H9 (cell line): ENCODE measurements around the gene CEP63. TPM values are rescaled to one million over a fixed set of nuclear protein-coding genes. Genes with fewer than 3 reads are reported as not detected.

Experiments
- DNase-seq: peaks from one replicate; pipeline ENCODE4 v3.0.0-alpha.2; 2017
- H2AFZ ChIP-seq: one replicate; pipeline ENCODE4 v1.6.1; 2013; ENCODE audit warnings: mild to moderate bottlenecking, low read length, control low read depth, moderate library complexity
- H2AK5ac ChIP-seq: 2 replicates; pipeline ENCODE4 v1.6.1; 2013; ENCODE audit warnings: low read length, control low read depth, mixed read lengths; ENCODE audit not compliant: insufficient read length
- H2BK120ac ChIP-seq: one replicate; pipeline ENCODE4 v1.6.1; 2013; ENCODE audit warnings: low read depth, mild to moderate bottlenecking, low read length, control low read depth, inconsistent platforms; ENCODE audit not compliant: poor library complexity, severe bottlenecking
- H2BK12ac ChIP-seq: 2 replicates; pipeline ENCODE4 v1.6.1; 2013; ENCODE audit warnings: low read length, control low read depth, mixed read lengths, low read depth; ENCODE audit not compliant: insufficient read length
- H2BK15ac ChIP-seq: 2 replicates; pipeline ENCODE4 v1.6.1; 2013; ENCODE audit warnings: low read depth, low read length, control low read depth
- H2BK20ac ChIP-seq: one replicate; pipeline ENCODE4 v1.6.1; 2013; ENCODE audit warnings: low read depth, mild to moderate bottlenecking, low read length, control low read depth, inconsistent platforms; ENCODE audit not compliant: poor library complexity, severe bottlenecking
- H2BK5ac ChIP-seq: 2 replicates; pipeline ENCODE4 v1.6.1; 2013; ENCODE audit warnings: low read length, control low read depth, mixed read lengths; ENCODE audit not compliant: insufficient read length
- H3K14ac ChIP-seq: 2 replicates; pipeline ENCODE4 v1.6.1; 2013; ENCODE audit warnings: low read length, control low read depth; ENCODE audit not compliant: insufficient read depth
- H3K18ac ChIP-seq: 2 replicates; pipeline ENCODE4 v1.6.1; 2013; ENCODE audit warnings: low read depth, mild to moderate bottlenecking, mixed read lengths, low read length, control low read depth; ENCODE audit not compliant: insufficient read length
- H3K23ac ChIP-seq: 2 replicates; pipeline ENCODE4 v1.6.1; 2013; ENCODE audit warnings: low read length, control low read depth, mixed read lengths, low read depth; ENCODE audit not compliant: insufficient read length
- H3K23me2 ChIP-seq: 2 replicates; pipeline ENCODE4 v1.6.1; 2013; ENCODE audit warnings: low read depth, mild to moderate bottlenecking, mixed read lengths, low read length, control low read depth; ENCODE audit not compliant: insufficient read length, poor library complexity, severe bottlenecking
- H3K27ac ChIP-seq: 2 replicates; pipeline ENCODE4 v1.5.1; 2013; ENCODE audit warnings: low read length, control low read depth, mixed read lengths, low read depth; ENCODE audit not compliant: insufficient read length
- H3K27me3 ChIP-seq: 2 replicates; pipeline ENCODE4 v1.6.1; 2013; ENCODE audit warnings: low read length, control low read depth, inconsistent platforms; ENCODE audit not compliant: insufficient read depth
- H3K4ac ChIP-seq: 2 replicates; pipeline ENCODE4 v1.6.1; 2013; ENCODE audit warnings: low read depth, mild to moderate bottlenecking, control low read depth, inconsistent platforms, low read length, moderate library complexity
- H3K4me1 ChIP-seq: 2 replicates; pipeline ENCODE4 v1.6.1; 2013; ENCODE audit warnings: low read length, control low read depth, inconsistent platforms; ENCODE audit not compliant: insufficient read depth
- H3K4me2 ChIP-seq: 2 replicates; pipeline ENCODE4 v1.6.1; 2013; ENCODE audit warnings: low read length, control low read depth, mixed read lengths; ENCODE audit not compliant: insufficient read length, insufficient read depth
- H3K56ac ChIP-seq: 2 replicates; pipeline ENCODE4 v1.6.1; 2013; ENCODE audit warnings: low read depth, mild to moderate bottlenecking, mixed read lengths, low read length, control low read depth; ENCODE audit not compliant: insufficient read length
- H3K79me1 ChIP-seq: 2 replicates; pipeline ENCODE4 v1.6.1; 2013; ENCODE audit warnings: low read depth, mild to moderate bottlenecking, moderate library complexity, low read length, control low read depth, inconsistent platforms; ENCODE audit not compliant: insufficient read depth, poor library complexity, severe bottlenecking
- H3K79me2 ChIP-seq: 2 replicates; pipeline ENCODE4 v1.6.1; 2013; ENCODE audit warnings: low read length, control low read depth, inconsistent platforms; ENCODE audit not compliant: insufficient read depth
- H3K9ac ChIP-seq: 2 replicates; pipeline ENCODE4 v1.6.1; 2013; ENCODE audit warnings: low read length, control low read depth, mixed read lengths; ENCODE audit not compliant: insufficient read length; ENCODE audit errors: extremely low read depth
- H3K9me3 ChIP-seq: one replicate; pipeline ENCODE4 v1.6.1; 2013; ENCODE audit warnings: low read depth, low read length, inconsistent platforms; ENCODE audit not compliant: control insufficient read depth
- H3T11ph ChIP-seq: one replicate; pipeline ENCODE4 v1.6.1; 2013; ENCODE audit warnings: mild to moderate bottlenecking, low read length, control low read depth, inconsistent platforms
- H4K20me1 ChIP-seq: one replicate; pipeline ENCODE4 v1.6.1; 2013; ENCODE audit not compliant: control insufficient read depth, insufficient read length, insufficient read depth
- H4K5ac ChIP-seq: 2 replicates; pipeline ENCODE4 v1.6.1; 2013; ENCODE audit warnings: low read depth, mild to moderate bottlenecking, mixed read lengths, low read length, control low read depth; ENCODE audit not compliant: insufficient read length
- H4K8ac ChIP-seq: replicated peaks from 2 replicates; pipeline ENCODE4 v1.6.1; 2013; ENCODE audit warnings: low read length, control low read depth, mixed read lengths, low read depth; ENCODE audit not compliant: insufficient read length
- H4K91ac ChIP-seq: 2 replicates; pipeline ENCODE4 v1.6.1; 2013; ENCODE audit warnings: low read depth, mild to moderate bottlenecking, moderate library complexity, mixed read lengths, low read length, control low read depth; ENCODE audit not compliant: insufficient read length
- H3K27ac Mint-ChIP-seq, 3 experiments: 2 replicates in 2 of 3; 3 replicates in 1 of 3; pipeline ENCODE4 v1.8.0; 2020 to 2021; ENCODE audit warnings: mixed read lengths in 3 of 3, mild to moderate bottlenecking in 1 of 3, moderate library complexity in 1 of 3
- H3K27me3 Mint-ChIP-seq: 2 replicates; pipeline ENCODE4 v1.8.0; 2021; ENCODE audit warnings: low read depth, mild to moderate bottlenecking, moderate library complexity, mixed read lengths
- H3K36me3 Mint-ChIP-seq, 3 experiments: 2 replicates in 2 of 3; 3 replicates in 1 of 3; pipeline ENCODE4 v1.8.0; 2020 to 2021; ENCODE audit warnings: low read depth in 3 of 3, mixed read lengths in 3 of 3; ENCODE audit not compliant: insufficient read depth in 1 of 3
- H3K4me1 Mint-ChIP-seq, 2 experiments: 2 replicates each; pipeline ENCODE4 v1.8.0; 2020; ENCODE audit warnings: mixed read lengths in 2 of 2
- H3K4me3 Mint-ChIP-seq, 2 experiments: 2 replicates in 1 of 2; 3 replicates in 1 of 2; pipeline ENCODE4 v1.8.0; 2020 to 2021; ENCODE audit warnings: mild to moderate bottlenecking in 2 of 2, mixed read lengths in 2 of 2, moderate library complexity in 1 of 2
- H3K9me3 Mint-ChIP-seq, 2 experiments: 2 replicates in 1 of 2; 3 replicates in 1 of 2; pipeline ENCODE4 v1.8.0; 2020; ENCODE audit warnings: mild to moderate bottlenecking in 2 of 2, mixed read lengths in 2 of 2, moderate library complexity in 1 of 2
- WGBS: extraction: QIAGEN DNeasy Blood & Tissue Kit; methylation state at CpG from one replicate; pipeline ENCODE4 v1.1.7; 2013; ENCODE audit warnings: missing lambda C conversion rate, low lambda C conversion rate, mixed read lengths; ENCODE audit not compliant: insufficient read length; ENCODE audit errors: extremely low coverage; 5-methylcytosine and 5-hydroxymethylcytosine counted together
- total RNA-seq: library from RNA; stranded (reverse); gene quantifications from 2 replicates; pipeline ENCODE4 v1.2.1, GENCODE V29; 2021
- TF ChIP-seq, protein P1 (sequence below): fragments of 200-600 bp; sonication (generic); conservative IDR thresholded peaks from 3 replicates; pipeline ENCODE4 v1.8.0; 2021; ENCODE audit warnings: antibody characterized with exemption, mild to moderate bottlenecking

The CEP63 gene
- total RNA-seq, 1 experiment from 2014 or later: 16.2 TPM

DNA sequence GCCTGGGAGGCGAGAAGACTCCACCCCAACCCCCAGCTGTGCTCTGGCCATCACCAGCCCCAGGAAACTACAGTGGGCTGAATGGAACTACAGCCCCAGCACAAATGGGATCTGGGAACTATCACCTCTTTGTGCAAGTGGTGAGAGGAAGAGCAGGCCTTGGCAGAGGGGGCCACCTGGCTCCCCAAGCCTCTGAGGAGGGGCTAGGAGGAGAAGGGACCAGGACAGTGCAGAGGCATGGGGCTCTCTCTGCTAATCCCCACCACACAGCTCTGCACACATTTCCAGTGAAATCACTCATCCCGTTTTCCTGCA, 133.4 kb downstream of the CEP63 start:
- Mint-ChIP-seq H3K27me3 (peaks cover 6% of the 10 kb centered on the region), H3K4me3 (no peak overlapping the region), H3K9me3 (no peaks in the 10 kb centered on the region), H3K4me1 (peaks cover 7 to 12% of the 10 kb centered on the region in 2 experiments; a peak in 2 of 4 replicates), H3K36me3 (no peaks in the 10 kb centered on the region), H3K27ac (no peak overlapping the region)
- H3T11ph ChIP-seq: no peak overlapping the region
- TF ChIP-seq, protein P1, sequence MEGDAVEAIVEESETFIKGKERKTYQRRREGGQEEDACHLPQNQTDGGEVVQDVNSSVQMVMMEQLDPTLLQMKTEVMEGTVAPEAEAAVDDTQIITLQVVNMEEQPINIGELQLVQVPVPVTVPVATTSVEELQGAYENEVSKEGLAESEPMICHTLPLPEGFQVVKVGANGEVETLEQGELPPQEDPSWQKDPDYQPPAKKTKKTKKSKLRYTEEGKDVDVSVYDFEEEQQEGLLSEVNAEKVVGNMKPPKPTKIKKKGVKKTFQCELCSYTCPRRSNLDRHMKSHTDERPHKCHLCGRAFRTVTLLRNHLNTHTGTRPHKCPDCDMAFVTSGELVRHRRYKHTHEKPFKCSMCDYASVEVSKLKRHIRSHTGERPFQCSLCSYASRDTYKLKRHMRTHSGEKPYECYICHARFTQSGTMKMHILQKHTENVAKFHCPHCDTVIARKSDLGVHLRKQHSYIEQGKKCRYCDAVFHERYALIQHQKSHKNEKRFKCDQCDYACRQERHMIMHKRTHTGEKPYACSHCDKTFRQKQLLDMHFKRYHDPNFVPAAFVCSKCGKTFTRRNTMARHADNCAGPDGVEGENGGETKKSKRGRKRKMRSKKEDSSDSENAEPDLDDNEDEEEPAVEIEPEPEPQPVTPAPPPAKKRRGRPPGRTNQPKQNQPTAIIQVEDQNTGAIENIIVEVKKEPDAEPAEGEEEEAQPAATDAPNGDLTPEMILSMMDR: no peak
- H3K4ac ChIP-seq: no peak overlapping the region
- no peak overlapping the region for H4K5ac ChIP-seq
- H2BK20ac ChIP-seq: no peak overlapping the region
- H3K79me1 ChIP-seq: no peaks in the 10 kb centered on the region
- H2BK15ac ChIP-seq: no peak overlapping the region
- no peak overlapping the region for H2AK5ac ChIP-seq
- H2BK120ac ChIP-seq: no peak overlapping the region
- no peaks in the 10 kb centered on the region for H4K20me1 ChIP-seq
- H3K27me3 ChIP-seq: no peaks in the 10 kb centered on the region
- no peak overlapping the region for H4K91ac ChIP-seq
- no CpG with 5 or more reads among the region's 2 CpGs for WGBS
- H2BK5ac ChIP-seq: no peak overlapping the region
- H3K56ac ChIP-seq: no peak overlapping the region
- H3K23me2 ChIP-seq: no peaks in the 10 kb centered on the region
- no peak overlapping the region for H3K9ac ChIP-seq
- H3K27ac ChIP-seq: no peak overlapping the region
- H3K14ac ChIP-seq: no peak overlapping the region
- H3K4me1 ChIP-seq: no peaks in the 10 kb centered on the region
- H3K9me3 ChIP-seq: no peaks in the 10 kb centered on the region
- H3K18ac ChIP-seq: no peak overlapping the region
- no peak overlapping the region for H2BK12ac ChIP-seq
- H3K4me2 ChIP-seq: no peak overlapping the region
- no peak overlapping the region for H4K8ac ChIP-seq
- DNase-seq: peak; percentile 14
- no peak overlapping the region for H3K23ac ChIP-seq
- no peaks in the 10 kb centered on the region for H3K79me2 ChIP-seq
- no peak overlapping the region for H2AFZ ChIP-seq
